ENCODE data around the gene TECPR1.
A peak's percentile ranks its signal among the peaks of the same experiment; 100 is the strongest.

Gene TECPR1

DNA sequence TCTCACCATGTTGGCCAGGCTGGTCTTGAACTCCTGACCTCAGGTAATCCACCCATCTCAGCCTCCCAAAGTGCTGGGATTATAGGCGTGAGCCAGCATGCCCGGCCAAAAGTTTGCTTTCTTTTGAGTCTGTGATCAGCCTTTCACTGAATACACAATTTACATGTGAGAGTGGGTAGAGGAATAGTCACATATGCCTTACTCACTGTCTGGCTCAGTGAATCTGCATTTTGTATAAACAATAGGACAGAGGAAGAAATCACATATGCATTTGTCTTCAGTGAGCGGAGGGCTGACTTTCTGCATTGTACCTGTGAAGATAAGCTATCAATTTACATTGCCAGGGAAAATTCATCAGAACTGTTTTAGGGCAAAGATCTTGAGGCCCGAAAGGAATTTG lies 2.5 kb upstream of the TECPR1 start:
- no peak overlapping the region for H3K4me3 ChIP-seq (ENCODE audit: low read length)
- DNase-seq (ENCODE audit: low read depth), result no peak
- TF ChIP-seq, protein P1, sequence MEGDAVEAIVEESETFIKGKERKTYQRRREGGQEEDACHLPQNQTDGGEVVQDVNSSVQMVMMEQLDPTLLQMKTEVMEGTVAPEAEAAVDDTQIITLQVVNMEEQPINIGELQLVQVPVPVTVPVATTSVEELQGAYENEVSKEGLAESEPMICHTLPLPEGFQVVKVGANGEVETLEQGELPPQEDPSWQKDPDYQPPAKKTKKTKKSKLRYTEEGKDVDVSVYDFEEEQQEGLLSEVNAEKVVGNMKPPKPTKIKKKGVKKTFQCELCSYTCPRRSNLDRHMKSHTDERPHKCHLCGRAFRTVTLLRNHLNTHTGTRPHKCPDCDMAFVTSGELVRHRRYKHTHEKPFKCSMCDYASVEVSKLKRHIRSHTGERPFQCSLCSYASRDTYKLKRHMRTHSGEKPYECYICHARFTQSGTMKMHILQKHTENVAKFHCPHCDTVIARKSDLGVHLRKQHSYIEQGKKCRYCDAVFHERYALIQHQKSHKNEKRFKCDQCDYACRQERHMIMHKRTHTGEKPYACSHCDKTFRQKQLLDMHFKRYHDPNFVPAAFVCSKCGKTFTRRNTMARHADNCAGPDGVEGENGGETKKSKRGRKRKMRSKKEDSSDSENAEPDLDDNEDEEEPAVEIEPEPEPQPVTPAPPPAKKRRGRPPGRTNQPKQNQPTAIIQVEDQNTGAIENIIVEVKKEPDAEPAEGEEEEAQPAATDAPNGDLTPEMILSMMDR (conservative IDR thresholded peaks at IDR 0.05; ENCODE audit: low read depth, low read length), result no peak

DNA sequence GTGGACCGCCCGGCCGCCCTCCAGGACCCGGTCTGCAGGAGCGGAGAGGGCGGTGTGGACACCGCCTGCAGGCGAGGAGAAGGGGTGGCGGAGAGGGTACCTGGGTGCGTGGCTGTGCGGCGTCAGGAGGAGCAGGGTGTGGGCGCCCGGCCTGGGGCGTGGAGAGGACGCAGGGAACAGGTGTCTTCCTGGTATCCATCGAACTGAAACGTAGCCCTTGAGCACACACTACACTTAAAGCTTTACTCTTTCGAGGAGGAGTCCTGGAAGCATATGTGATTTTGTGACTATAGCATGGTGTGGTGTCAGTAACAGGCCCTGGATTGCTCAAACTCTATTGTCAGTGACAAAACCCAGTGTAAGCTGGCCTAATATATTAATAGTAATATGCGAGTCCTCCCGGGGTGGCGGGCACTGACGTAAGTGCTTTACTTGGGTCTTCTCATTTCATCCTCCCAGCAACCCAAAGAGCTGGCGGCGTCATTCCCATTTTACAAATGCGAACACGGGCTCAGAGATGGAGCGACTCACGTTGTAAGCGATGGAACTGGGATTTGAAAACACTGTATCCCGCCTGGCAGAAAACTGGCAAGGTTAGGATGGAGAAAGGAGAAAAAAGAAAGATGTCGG lies 508 bp upstream of the TECPR1 start:
- H3K4me3 ChIP-seq (ENCODE audit: low read length), result peak overlapping the region; percentile 87
- TF ChIP-seq, protein P1 (conservative IDR thresholded peaks at IDR 0.05; ENCODE audit: low read depth, low read length), result no peak
- DNase-seq (ENCODE audit: low read depth), result no peak

DNA sequence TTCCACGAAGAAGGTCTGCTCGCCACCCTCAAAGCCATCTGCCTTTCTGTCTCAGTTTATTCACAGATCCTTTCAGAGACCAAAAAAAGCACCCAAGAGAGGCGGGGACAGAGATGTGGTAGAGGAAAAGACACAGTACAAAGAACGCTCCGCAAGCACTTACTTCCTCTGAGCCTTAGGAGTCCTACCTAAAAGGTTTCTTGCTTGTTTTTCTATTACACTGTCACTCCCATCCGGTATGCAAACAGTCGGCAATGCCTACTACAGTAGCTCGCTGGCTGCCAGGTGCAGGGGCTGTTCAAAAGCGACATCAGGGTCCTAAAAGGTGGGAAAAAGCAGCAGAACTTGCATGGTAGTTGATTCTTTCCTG lies 816 bp downstream of the TECPR1 start:
- H3K4me3 ChIP-seq (ENCODE audit: low read length), result peak overlapping the region; percentile 87
- TF ChIP-seq, protein P1 (conservative IDR thresholded peaks at IDR 0.05; ENCODE audit: low read depth, low read length), result no peak
- no peak for DNase-seq (ENCODE audit: low read depth)

DNA sequence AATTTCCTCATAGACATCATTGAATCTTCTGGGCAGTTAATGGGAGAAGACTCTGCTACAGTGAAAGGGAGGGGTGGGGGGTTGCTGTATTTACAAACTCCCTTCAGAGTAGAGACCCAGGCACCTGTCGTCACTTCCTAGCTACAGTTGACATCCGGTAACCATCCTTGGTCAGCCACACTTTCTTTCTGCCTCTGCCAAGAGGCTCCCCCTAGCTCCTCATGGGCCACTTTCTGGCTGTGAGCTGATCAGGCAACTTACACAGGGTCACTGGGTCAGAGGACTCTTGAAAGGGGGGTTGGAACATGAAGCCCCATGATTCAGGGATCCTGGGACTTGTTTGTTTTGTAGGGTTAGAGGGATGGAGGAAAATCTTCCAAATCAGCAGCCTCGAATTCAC lies 1.2 kb downstream of the TECPR1 start:
- no peak overlapping the region for H3K4me3 ChIP-seq (ENCODE audit: low read length)
- no peak for DNase-seq (ENCODE audit: low read depth)
- TF ChIP-seq, protein P1 (conservative IDR thresholded peaks at IDR 0.05; ENCODE audit: low read depth, low read length), result no peak

DNA sequence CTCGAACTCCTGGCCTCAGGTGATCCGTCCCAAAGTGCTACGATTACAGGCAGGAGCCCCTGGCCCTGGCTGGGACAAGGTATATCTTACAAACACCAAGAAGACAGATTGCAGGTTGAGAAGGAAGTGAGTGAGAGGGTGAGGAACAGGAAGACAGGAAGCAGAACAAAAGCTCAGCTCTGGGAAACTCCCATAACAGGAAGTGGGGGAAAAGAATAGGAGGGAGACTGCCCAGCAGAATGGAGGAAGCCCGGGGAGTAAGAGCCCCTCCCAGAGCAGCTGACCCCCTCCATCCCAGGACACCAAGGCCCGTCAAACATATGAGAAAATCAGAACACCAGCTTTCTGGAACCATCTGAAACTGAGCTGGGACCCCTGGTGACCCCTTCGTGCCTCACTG lies 2.9 kb downstream of the TECPR1 start:
- H3K4me3 ChIP-seq (ENCODE audit: low read length), result no peak overlapping the region
- DNase-seq (ENCODE audit: low read depth), result no peak
- TF ChIP-seq, protein P1 (conservative IDR thresholded peaks at IDR 0.05; ENCODE audit: low read depth, low read length), result no peak

DNA sequence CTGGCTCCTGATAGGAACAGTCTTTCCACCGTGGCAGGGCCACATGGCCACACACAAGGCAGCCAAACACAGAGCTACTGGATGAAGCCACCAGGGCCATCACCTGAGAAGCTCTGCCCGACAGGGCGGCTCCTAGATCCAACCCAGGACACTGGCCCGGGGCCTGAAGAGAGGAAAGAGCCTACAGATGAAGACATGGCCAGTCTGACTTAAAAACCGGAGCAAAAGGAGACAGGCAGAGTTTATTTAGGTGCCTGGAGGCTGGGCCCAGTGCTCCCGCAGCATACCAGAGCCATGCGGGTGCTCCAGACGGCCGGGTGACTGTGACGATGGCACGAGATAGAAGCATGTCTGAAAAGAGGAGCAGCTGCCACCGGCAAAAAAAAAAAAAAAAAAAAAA lies 3.9 kb downstream of the TECPR1 start:
- TF ChIP-seq, protein P1 (conservative IDR thresholded peaks at IDR 0.05; ENCODE audit: low read depth, low read length), result no peak
- DNase-seq (ENCODE audit: low read depth), result no peak

DNA sequence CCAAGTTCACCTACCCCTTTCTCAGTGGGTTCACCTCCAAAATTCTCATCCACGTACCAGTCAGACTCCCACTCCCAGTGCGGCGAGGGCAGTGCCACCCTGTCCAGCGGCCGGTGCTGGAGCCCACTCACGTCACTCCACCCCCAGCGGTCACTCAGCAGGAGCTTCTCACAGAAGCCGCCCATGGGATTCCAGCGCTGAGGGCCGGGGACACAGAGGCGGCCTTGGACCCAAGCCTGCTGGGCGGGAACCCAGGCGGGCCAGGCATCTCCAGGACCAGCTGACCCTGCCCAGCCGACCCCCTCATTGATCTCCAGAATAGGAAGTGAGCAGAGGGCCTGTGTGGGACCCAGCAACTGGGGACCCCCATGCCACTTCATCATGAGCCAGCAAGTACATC lies 7.2 kb downstream of the TECPR1 start:
- H3K4me3 ChIP-seq (ENCODE audit: low read length), result no peak overlapping the region
- no peak for DNase-seq (ENCODE audit: low read depth)
- TF ChIP-seq, protein P1 (conservative IDR thresholded peaks at IDR 0.05; ENCODE audit: low read depth, low read length), result no peak

More for the DNA sequence above, 3.9 kb downstream of the TECPR1 start:
- no peak overlapping the region for H3K4me3 ChIP-seq (ENCODE audit: low read length)

Data from retinal pigment epithelial cell (primary cell).